Breast epithelium (tissue), 4 donors: ENCODE results near the gene FIGNL1. TPM values are rescaled to one million over a fixed set of nuclear protein-coding genes. Genes with fewer than 3 reads are reported as not detected.

Source experiments
- DNase-seq, 2 donors: peaks; one replicate each; pipeline ENCODE4 v3.0.0-alpha.2; 2019; ENCODE audit warnings: low spot score in 2 of 2
- H3K27ac ChIP-seq, 2 donors: fragments of 200-600 bp; sonication (generic) in 1 of 2; one replicate each; pipeline ENCODE4 v1.5.1; 2016 to 2019; ENCODE audit warnings: mild to moderate bottlenecking in 1 of 2
- H3K27me3 ChIP-seq, 2 donors: fragments of 200-600 bp; sonication (generic) in 1 of 2; one replicate each; pipeline versions ENCODE4 v1.5.1 to v1.6.0; 2017 to 2019; ENCODE audit warnings: control low read depth in 1 of 2, mild to moderate bottlenecking in 1 of 2
- H3K36me3 ChIP-seq: fragments of 200-600 bp; one replicate; pipeline ENCODE4 v1.5.1; 2019
- H3K4me1 ChIP-seq, 2 donors: fragments of 200-600 bp; sonication (generic); one replicate each; pipeline ENCODE4 v1.5.1; 2016 to 2019; ENCODE audit warnings: control low read depth in 1 of 2
- H3K4me3 ChIP-seq, 3 donors: fragments of 200-600 bp; sonication (generic); 1 replicate in 2 of 3; 2 replicates in 1 of 3; pipeline ENCODE4 v1.5.1; 2016 to 2019; ENCODE audit warnings: mild to moderate bottlenecking in 3 of 3, moderate library complexity in 2 of 3
- H3K9me3 ChIP-seq, 2 donors: fragments of 200-600 bp; sonication (generic) in 1 of 2; one replicate each; pipeline ENCODE4 v1.5.1; 2016 to 2019; ENCODE audit warnings: control low read depth in 1 of 2
- POLR2A ChIP-seq: fragments of 450-650 bp; IDR thresholded peaks from one replicate; pipeline ENCODE4 v1.6.1; 2016; ENCODE audit warnings: antibody characterized with exemption, mild to moderate bottlenecking, moderate library complexity
- POLR2AphosphoS5 ChIP-seq, 3 donors: sonication (generic); formaldehyde crosslinking; IDR thresholded peaks; one replicate each; pipeline ENCODE4 v1.6.1; 2017; ENCODE audit warnings: antibody characterized with exemption in 3 of 3
- intact Hi-C: fragments of 100-400 bp; cut with DNase I; formaldehyde crosslinking; loops from one replicate; pipeline ENCODE4 v1.15.1; 2023; ENCODE audit warnings: low total_unique reads
- total RNA-seq, 3 donors: library from RNA; depleted of rRNA; stranded (reverse); fragments of >200 nt; gene quantifications; one replicate each; pipeline ENCODE4 v1.1.0, GENCODE V29; 2016
- TF ChIP-seq, protein P1 (sequence below), 3 donors: fragments of 450-650 bp; IDR thresholded peaks; one replicate each; pipeline ENCODE4 v1.5.1; 2016 to 2017; ENCODE audit warnings: antibody characterized with exemption in 3 of 3, mild to moderate bottlenecking in 3 of 3, moderate library complexity in 3 of 3

Gene FIGNL1
- total RNA-seq, 3 donors from 2014 or later = 10.8 to 13.1 (median 11.7) TPM

DNA sequence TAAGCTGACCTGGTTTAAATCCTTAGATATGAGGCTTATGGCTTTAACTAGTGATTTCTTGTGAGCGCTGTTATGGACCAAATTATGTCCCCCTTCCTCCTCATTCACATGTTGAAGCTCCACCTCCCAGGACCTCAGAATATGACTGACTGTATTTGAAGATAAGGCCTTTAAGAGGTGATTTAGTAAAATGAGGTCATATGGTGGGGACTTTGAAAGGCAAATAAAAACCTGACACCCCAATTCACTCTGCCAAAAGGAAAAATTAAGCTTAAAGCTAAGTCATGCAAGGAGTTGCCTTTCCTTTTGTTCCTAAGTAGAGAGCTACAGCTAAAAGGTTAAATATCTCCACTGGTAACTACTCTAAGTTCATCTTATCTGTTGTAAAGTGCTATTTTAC lies 36.4 kb upstream of the FIGNL1 start:
- no peak for DNase-seq
- no peak overlapping the region for H3K4me3 ChIP-seq
- no peaks in the 10 kb centered on the region for H3K36me3 ChIP-seq
- intact Hi-C loops = no loop called here
- no peak overlapping the region for H3K27ac ChIP-seq
- TF ChIP-seq POLR2AphosphoS5 (IDR thresholded peaks at IDR 0.05) = no peak
- TF ChIP-seq, protein P1, sequence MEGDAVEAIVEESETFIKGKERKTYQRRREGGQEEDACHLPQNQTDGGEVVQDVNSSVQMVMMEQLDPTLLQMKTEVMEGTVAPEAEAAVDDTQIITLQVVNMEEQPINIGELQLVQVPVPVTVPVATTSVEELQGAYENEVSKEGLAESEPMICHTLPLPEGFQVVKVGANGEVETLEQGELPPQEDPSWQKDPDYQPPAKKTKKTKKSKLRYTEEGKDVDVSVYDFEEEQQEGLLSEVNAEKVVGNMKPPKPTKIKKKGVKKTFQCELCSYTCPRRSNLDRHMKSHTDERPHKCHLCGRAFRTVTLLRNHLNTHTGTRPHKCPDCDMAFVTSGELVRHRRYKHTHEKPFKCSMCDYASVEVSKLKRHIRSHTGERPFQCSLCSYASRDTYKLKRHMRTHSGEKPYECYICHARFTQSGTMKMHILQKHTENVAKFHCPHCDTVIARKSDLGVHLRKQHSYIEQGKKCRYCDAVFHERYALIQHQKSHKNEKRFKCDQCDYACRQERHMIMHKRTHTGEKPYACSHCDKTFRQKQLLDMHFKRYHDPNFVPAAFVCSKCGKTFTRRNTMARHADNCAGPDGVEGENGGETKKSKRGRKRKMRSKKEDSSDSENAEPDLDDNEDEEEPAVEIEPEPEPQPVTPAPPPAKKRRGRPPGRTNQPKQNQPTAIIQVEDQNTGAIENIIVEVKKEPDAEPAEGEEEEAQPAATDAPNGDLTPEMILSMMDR (IDR thresholded peaks at IDR 0.05) = no peak
- TF ChIP-seq POLR2A = no peak
- no peaks in the 10 kb centered on the region for H3K4me1 ChIP-seq
- H3K27me3 ChIP-seq = no peaks in the 10 kb centered on the region
- no peaks in the 10 kb centered on the region for H3K9me3 ChIP-seq

DNA sequence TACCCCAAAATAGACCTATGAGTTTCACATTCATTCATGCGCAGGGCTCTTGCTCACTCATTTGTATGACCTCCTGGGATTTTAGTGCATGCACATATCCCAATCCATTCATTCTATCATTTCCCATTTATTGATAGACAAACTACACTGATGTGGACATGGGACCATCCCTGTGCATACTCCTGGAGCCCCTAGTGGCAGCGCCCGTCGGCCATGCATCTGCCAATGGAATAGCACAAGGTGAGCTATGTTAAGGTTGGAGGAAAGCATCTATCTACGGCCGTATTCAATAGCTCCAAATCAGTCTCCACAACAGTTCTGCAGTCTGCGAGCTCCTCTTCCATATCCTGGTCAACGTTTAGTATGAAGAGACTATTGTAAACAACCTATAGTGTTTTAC lies 31.7 kb upstream of the FIGNL1 start:
- intact Hi-C loops = no loop called here
- H3K4me3 ChIP-seq = no peak overlapping the region
- TF ChIP-seq POLR2AphosphoS5 (IDR thresholded peaks at IDR 0.05) (no peak), POLR2A (no peak)
- TF ChIP-seq, protein P1 (IDR thresholded peaks at IDR 0.05) = no peak
- H3K27ac ChIP-seq = no peak overlapping the region
- H3K27me3 ChIP-seq = no peaks in the 10 kb centered on the region
- no peaks in the 10 kb centered on the region for H3K9me3 ChIP-seq
- DNase-seq = no peak
- no peaks in the 10 kb centered on the region for H3K4me1 ChIP-seq
- no peaks in the 10 kb centered on the region for H3K36me3 ChIP-seq

DNA sequence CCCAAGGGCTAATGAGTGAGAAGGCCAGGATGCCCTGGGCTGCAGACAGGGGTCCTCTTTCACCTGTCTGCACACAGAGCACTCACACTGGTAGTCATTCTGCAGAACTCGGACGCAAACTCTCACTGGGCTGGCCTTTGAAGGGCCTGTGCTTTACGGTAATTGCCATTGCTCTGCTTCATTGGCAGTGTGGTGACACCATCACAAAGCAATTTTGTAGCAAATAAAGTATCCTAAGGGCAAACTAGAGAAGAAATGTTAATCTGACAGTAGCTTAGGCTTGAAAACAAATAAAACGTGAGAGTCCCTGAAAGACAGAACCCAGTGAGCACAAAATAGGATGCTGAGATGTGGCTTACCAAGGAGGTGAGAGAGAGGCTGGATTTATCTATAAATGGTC lies 30.6 kb upstream of the FIGNL1 start:
- intact Hi-C loops = no loop called here
- TF ChIP-seq POLR2AphosphoS5 (IDR thresholded peaks at IDR 0.05) (no peak), POLR2A (no peak)
- TF ChIP-seq, protein P1 (IDR thresholded peaks at IDR 0.05) = no peak
- Histone ChIP-seq H3K9me3 (no peaks in the 10 kb centered on the region), H3K36me3 (no peaks in the 10 kb centered on the region), H3K27ac (no peak overlapping the region), H3K4me1 (no peaks in the 10 kb centered on the region), H3K4me3 (no peak overlapping the region), H3K27me3 (no peaks in the 10 kb centered on the region)
- no peak for DNase-seq

DNA sequence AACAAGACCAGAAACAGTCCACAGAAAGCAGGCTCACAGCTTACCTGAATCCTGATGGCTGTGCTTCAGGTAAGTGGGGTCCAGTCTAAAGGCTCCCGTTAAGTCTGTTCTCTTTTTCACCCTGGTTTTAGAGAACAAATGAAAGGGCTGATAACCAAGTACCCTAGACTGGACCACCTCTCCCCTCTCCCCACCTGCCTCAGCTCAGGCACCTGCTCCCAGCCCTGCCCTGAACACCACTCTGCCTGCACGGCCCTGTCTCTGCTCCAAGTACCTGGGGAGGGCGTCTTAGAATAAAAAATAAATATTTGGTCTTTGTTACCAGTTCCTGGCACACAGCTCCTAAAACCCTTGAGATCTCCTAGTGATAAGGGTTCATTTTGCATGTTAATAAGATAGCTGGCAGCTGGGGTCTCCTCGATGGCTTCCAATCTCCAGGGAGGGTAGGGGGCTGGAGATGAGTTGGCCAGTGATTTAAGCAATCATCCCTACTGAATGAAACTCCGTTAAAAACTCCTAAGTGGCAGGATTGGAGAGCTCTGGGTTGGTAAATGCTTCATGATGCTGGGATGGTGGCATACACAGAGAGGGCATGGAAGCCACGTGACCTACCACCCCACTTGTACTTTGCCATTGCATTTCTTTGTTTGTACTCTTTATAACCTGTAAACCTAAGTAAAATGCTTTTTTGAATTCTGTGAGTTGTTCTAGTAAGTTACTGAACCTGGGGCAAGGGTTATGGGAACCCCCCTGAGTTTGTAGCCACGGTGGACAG lies 29.8 kb upstream of the FIGNL1 start:
- Histone ChIP-seq H3K27me3 (no peaks in the 10 kb centered on the region), H3K4me3 (no peak overlapping the region), H3K9me3 (no peaks in the 10 kb centered on the region), H3K36me3 (no peaks in the 10 kb centered on the region), H3K4me1 (no peaks in the 10 kb centered on the region), H3K27ac (no peak overlapping the region)
- DNase-seq = no peak
- TF ChIP-seq, protein P1 (IDR thresholded peaks at IDR 0.05) = no peak
- intact Hi-C loops = no loop called here

DNA sequence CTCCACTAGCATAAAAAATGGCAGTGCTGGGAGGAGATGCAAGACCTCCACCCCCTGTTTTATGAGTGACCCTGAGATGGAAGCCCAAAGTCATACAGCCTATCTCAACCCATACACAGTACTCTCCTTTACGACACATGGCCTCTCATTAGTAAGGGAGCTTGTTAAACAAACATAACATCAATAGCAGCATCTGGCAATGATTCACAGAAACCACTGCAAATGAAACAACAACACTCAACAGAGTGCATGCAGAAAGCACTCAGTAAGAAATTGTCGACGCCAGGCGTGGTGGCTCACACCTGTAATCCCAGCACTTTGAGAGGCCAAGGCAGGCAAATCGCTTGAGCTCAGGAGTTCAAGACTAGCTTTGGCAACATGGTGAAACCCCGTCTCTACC lies 27.5 kb upstream of the FIGNL1 start:
- no peak for TF ChIP-seq POLR2AphosphoS5 (IDR thresholded peaks at IDR 0.05)
- Histone ChIP-seq H3K36me3 (no peaks in the 10 kb centered on the region), H3K27me3 (no peaks in the 10 kb centered on the region), H3K9me3 (no peaks in the 10 kb centered on the region), H3K27ac (no peak overlapping the region), H3K4me3 (no peak overlapping the region), H3K4me1 (no peaks in the 10 kb centered on the region)
- intact Hi-C loops = no loop called here
- DNase-seq = no peak
